Peyer's patch (tissue), 4 donors: ENCODE data around the gene MTM1.

Experiments
- CTCF ChIP-seq, 6 experiments: fragments of 450-650 bp in 4 of 6; fragments of 200-600 bp in 2 of 6; sonication (generic) in 1 of 6; IDR thresholded peaks; one replicate each; pipeline ENCODE4 v1.5.1; 2017 to 2019; ENCODE audit warnings: antibody characterized with exemption in 6 of 6, mild to moderate bottlenecking in 3 of 6, moderate library complexity in 1 of 6
- POLR2A ChIP-seq, 2 donors: fragments of 450-650 bp; IDR thresholded peaks; one replicate each; pipeline ENCODE4 v1.5.1; 2017; ENCODE audit warnings: antibody characterized with exemption in 2 of 2, mild to moderate bottlenecking in 2 of 2, moderate library complexity in 2 of 2

GRCh38 chrX:150712619-150713018 is 144.2 kb downstream of the MTM1 start:
- TF ChIP-seq CTCF (IDR thresholded peaks at IDR 0.05): no peak
- TF ChIP-seq POLR2A (IDR thresholded peaks at IDR 0.05): no peak
